GM18867 (cell line): ENCODE data around the gene AXIN1.

Experiments
- ATAC-seq: cut with Tn5 transposase; IDR thresholded peaks from one replicate; pipeline ENCODE4 v1.9.1; 2021; ENCODE audit warnings: mild to moderate bottlenecking, moderate library complexity; ENCODE audit not compliant: unreplicated experiment

The AXIN1 gene

DNA sequence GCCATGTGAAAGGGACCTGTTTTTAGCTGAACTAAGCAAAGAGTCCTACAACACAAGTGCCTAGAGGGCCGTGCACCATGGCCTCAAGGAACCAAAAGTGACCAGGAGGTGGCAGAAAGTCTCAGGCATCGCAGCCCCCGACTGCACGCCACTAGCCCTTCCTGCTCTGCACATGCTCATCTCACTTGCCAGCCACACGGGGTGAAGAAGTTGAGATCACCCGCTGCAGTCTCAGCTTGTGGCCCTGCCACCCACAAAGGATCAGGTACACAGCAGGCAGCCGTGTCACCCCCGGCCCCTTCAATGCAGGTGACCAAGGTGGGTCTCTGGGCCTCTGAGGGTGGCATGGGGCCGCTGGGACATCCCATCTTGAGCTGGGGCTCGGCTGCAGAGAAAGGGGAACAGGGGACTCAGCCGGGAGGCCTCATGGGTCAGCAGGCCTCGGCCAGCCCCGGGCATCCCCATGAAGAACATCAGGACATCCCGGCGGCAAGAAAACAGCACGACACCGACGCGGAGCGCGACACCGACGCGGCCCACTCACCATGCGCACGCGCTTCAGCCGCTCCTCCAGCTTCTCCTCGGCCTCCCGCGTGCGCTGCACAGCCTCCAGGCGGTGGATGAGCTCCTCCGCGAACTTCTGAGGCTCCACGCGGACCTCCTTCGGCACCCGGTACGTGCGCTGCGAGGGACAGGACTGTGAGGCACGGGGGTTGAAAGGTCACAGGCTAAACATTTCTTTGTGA is 48.6 kb downstream of the AXIN1 start:
- no peak for ATAC-seq

GRCh38 chr16:301950-302349 is 50.6 kb downstream of the AXIN1 start:
- no peak for ATAC-seq

DNA sequence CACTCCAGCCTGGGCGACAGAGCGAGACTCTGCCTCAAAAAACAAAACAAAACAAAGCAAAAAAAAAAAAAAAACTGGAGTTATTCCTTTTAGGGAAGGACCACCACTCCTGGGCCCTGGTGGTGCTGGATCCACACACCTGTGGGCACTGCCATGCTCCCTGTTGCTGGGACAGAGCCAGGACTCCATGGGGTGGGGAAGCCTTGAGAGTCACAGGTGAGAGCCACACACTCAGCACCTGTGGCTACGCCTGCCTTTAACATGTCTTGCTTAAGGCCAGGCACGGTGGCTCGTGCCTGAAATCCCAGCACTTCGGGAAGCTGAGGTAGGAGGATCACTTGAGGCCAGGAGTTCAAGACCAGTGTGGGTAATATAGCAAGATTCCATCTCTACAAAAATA is 51.3 kb downstream of the AXIN1 start:
- ATAC-seq, result no peak

- ATAC-seq, result no peak
These were observed 54.7 kb downstream of the AXIN1 start for GRCh38 chr16:297832-298231.

DNA sequence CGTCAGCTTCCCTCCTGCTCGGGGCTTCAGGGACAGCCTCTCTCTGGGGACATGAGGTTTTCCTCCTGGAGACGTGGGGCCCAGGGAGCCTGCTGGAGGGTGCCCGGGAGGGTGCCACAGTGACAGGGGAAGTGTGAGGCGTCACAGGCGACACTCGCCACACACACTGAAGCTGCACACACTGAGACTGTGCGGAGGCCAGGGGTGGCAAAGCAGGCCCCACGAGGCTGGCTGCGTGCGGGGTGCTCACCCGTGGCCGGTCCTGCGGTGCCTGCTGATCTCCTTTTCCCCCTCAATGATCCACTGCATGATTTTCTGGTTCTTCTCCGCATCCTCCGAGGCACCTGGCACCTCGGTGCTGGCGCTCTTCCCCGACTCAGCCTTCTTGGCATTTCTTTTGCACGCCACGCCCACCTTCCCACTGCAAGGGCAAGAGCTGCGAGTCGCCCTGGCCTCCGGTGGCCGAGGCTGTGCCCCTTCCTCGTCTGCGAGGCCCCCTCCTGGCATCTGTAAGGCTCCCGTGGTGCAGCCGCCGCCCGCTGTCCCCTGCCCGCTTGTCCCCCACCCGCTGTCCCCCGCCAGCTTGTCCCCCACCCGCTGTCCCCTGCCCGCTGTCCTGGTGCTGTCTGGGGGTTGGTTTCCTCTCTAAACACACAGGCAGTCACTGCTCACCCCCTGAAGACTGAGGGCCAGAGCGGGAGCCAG is 55.6 kb downstream of the AXIN1 start:
- no peak for ATAC-seq

DNA sequence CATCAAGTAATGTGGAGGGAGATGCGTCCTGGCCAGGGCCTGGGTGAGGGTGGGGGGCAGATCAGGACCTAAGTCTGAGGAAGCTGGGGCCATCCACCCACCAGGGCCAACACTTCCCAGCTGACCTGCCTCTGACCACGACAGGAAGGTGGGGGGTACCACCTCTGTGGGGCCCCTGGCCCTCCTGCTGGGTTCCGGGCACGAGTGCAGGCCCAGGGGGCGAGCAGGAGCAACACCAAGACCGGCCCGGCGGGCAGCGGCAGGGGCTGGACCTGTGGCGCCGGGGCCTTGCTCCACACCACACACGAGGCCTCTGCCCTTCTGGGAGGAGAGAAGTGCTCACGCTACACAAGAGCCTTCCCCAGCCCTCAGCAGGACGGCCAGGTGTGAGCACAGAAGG is 56.2 kb downstream of the AXIN1 start:
- ATAC-seq, result no peak

- no peak for ATAC-seq
These were observed 59.3 kb downstream of the AXIN1 start for GRCh38 chr16:293043-293775.

- ATAC-seq, result no peak
These were observed 61.0 kb downstream of the AXIN1 start for GRCh38 chr16:291539-291938.

DNA sequence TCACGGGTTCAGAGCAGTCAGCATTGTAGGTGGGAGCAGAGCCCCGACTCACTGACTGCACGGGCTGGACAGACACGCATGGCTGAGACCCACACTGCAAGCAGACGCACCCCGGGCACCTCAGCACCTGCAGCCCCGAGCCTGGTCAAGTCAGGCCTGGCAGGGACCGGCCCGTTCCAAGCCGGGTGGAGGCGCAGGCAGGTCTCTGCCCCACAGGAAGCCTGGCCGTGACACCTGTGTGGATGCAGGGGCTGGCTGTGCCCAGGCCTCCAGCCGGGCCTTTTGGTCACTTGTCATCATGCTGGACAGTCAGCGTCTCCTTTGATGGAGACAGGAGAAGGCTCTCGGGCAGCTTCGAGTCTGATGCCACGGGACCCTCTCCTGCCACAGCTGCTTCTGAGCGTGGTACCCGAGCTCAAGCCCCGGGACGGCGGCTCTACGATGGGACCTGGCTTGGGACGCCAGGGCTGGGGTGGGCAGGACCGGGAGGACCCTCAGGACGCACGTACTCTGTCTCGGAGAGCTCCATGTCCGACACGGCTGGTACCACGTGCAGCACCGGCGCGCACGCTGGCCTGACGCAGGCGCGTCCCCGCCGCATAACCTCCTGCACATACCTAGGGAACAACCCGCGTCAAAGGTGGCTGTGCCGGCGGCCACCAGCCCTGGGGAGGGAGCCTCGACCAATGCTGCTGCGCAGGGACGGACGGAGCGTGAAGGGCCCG is 61.7 kb downstream of the AXIN1 start:
- ATAC-seq, result no peak

DNA sequence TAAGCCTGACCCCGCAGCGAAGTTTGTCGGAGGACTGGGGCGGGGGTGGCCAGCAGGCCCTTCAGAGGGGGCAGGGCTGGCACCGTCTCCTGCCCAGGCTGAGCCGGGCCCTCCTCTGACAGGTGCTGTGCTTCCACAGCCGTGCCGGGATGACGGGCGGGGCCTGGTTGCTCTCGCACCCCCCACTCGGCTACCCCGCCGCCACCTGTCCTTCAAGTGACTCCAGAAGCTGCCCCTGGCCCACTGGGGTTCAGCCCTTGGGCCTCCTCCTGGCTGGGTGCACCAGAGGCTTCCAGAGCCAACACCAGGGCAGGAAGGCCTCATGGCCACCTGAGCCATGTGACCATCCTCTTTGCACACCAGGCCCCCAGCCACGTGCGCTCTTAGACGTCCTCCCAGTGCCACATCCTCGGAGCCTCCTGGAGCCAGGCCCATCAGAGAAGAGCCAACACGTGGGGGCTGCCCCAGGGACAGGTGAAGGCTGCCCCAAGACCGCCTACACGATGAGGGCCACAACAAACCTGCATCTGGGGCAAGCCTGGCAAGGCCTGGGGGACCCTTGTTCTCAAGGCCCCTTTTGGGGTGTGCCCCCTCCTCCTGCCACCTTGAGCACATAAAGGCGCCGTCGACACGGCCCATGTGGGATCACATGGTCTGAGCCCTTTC is 62.4 kb downstream of the AXIN1 start:
- no peak for ATAC-seq

- no peak for ATAC-seq
These were observed 63.0 kb downstream of the AXIN1 start for GRCh38 chr16:289395-289997.

GRCh38 chr16:287981-288920 is 64.3 kb downstream of the AXIN1 start:
- no peak for ATAC-seq

DNA sequence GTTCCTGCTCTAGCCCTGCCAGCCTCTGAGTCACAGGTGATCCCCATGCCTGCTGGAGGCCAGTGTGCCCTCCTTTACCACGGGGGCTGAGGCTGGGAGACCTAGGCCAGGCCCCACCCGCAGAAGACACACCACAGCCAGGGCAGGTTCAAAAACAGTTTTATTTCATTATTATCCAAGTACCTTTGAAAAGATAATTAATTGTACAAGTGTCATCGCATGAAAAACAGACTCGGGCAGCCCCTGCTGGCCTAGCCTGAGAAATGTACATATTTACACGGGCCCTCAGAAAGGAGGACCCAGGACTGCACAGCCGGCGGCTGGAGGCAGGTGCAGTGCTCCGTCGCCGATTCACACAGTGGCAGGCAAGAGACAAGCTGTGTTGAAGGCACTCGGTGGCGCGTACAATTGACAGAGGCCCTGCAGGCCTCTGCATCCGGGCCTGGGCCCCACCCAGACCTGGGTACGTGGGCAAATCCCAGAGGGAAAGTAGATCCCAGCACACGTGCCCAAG is 65.2 kb downstream of the AXIN1 start:
- no peak for ATAC-seq

DNA sequence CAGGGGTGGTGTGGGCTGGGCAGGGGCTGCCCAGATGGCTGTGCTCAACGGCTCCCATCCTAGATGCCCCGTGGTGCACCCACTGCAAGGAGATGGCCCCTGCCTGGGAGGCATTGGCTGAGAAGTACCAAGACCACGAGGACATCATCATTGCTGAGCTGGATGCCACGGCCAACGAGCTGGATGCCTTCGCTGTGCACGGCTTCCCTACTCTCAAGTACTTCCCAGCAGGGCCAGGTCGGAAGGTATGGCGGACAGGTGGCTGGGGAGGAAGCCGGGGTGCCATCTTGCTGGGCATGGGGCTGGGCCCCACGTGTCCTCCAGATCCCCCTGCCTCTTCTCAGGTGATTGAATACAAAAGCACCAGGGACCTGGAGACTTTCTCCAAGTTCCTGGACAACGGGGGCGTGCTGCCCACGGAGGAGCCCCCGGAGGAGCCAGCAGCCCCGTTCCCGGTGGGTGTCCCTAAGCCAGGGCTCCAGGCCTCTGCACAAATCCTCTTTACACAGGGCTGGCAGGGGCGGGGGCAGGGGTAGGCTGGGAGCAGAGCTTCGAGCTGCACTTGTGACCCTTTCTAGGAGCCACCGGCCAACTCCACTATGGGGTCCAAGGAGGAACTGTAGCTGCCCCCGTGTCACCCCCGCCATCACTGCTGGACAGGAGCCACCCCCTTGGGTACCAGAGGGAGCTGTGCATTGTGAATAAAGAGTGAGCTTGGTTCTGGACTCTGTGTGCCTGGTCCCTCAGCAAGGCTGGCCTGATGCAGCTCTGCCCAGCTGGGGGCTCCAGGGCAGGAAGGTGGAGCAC is 65.8 kb downstream of the AXIN1 start:
- no peak for ATAC-seq

GRCh38 chr16:285146-286055 is 67.1 kb downstream of the AXIN1 start:
- no peak for ATAC-seq

DNA sequence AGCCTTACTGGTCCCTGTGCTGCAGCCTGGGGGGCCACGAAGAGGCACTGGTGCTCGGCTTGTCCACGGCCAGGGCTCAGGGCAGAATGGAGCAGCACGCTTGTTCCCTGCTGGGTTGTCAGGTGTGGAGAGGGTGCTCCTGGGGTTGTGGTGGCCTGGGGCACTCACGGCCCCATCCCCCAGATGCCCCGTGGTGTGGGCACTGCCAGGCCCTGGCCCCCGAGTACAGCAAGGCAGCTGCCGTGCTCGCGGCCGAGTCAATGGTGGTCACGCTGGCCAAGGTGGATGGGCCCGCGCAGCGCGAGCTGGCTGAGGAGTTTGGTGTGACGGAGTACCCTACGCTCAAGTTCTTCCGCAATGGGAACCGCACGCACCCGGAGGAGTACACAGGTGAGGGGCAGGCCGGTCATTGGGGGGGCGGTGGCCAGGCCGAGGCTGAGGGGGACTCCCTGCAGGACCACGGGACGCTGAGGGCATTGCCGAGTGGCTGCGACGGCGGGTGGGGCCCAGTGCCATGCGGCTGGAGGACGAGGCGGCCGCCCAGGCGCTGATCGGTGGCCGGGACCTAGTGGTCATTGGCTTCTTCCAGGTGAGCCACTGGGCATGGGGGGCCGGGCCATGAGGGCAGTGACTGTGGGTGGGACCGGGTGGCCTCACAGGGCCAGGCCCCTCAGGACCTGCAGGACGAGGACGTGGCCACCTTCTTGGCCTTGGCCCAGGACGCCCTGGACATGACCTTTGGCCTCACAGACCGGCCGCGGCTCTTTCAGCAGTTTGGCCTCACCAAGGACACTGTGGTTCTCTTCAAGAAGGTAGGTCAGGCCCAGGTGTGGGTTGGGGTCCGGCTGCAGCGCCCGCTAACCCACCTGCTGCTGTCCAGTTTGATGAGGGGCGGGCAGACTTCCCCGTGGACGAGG is 68.1 kb downstream of the AXIN1 start:
- ATAC-seq, result no peak
